Measurements from ENCODE around the gene KCNMA1.

KCNMA1 gene

DNA sequence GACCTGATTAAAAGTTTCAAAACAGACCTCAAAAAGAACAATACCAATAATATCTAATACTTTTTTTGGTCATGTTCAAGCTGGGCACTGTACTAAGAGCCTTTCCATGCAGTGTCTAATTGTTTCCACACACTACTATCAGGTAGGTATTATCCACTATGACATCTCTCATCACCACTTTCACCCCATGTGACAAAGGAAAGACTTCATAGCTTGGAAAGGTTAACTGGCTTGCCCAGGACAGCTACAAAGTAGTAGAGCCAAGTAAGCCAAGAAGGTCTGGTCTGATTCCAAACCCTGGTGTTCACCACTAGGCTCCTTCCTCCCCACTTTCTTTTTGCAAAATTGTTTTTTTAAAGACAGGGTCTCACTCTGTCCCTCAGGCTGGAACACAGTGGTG, 400.5 kb downstream of the KCNMA1 start:
- no peak for DNase-seq (ENCODE audit: low read depth)

DNA sequence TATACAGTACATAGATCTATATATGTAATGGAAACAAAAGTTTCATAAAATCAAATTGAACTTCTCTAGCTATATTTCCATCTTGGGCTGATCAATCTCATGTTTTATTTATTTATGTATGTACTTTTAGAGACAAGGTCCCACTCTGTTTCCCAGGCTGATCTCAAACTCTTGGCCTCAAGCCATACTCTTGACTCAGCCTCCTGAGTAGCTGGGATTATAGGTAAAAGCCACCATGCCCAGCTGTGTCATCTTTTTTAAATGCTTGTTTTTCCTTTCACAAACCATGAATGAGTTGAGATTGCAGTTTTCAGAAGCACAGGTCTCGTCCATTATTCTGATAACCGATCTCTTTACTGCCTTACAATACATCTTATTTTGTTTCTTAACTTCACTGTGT, 400.9 kb downstream of the KCNMA1 start:
- DNase-seq (ENCODE audit: low read depth): no peak

DNA sequence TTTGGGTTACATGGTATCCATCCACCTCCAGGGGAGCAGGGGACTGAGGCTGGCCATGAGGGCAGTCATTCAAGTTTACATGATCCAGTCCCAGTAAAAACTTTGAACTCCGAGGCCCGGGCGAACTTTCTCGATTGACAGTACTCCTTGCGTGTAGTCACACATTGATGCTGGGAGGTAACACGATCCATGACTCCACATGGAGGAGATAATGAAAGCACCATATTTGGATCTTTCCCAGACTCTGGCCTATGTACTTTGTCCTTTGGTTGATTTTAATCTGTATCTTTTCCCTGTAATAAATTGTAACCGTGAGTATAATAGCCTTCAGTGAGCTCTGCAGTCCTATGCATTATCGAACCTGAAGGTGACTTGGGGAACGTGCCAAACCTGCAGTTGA, 401.6 kb downstream of the KCNMA1 start:
- no peak for DNase-seq (ENCODE audit: low read depth)

DNA sequence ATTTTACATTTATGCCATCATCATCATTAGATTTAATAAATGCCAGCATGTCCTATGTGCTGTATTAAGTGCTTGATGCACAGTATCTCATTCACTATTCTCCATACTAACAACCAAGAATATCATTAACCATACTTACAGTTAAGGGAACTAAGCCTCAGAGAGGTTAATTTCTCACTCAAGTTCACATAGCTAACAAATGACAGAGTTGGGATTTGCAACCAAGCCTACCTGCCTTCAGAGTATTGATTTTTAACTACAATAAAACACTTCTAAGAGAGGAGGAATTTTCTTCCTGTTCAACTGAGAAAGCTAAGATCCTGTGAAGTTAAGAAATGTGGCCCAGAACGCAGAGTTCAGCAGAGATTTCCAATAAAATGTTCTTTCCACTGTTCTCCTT, 403.0 kb downstream of the KCNMA1 start:
- no peak for DNase-seq (ENCODE audit: low read depth)

DNA sequence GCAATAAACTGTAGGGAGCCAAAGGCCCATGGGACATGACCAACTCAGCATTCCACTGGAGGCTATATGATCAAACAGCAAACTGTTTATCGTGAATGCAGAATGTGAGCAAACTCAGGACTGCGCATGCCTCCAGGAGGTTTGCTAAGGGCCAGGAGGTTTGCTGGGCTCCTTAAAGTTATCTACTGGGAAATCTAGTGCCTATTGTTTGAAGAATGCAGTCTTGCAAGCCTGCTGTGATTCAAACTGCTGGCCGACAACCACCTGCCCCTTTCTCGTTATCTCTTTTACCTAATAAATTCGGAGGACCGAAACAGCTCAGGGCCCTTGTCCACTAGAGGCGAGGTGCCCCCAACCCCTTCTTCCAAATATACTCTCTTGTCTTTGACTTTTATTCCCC, 404.1 kb downstream of the KCNMA1 start:
- no peak for DNase-seq (ENCODE audit: low read depth)

DNA sequence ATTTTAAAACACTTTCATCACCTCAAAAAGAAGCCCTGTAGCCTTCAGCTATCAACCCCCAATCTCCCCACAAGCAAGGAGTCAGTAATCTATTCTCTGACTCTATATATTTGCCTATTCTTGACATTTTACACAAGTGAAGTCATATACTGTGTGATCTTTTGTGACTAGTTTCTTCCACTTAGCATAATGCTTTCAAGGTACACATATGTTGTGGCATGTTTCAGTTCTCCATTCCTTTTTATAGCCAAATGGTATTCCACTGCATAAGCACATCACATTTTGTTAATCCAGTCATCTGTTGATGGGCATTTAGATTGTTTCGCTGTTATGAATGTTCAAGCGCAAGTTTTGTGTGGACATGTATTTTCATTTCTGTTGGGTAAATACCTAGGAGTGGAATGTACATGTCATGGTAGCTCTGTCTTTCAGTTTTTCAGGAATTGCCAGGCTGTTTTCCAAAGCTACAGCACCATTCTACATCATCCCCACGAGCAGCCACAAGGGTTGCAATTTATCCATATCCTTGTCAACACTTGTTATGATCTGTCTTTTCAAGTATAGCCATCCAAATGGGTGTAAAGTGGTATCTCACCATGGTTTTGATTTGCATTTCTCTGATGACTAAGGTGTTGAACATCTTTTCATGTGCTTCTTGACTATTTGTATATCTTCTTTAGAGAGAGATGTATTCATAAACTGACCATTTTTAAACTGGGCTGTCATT, 405.6 kb downstream of the KCNMA1 start:
- DNase-seq (ENCODE audit: low read depth): no peak

DNA sequence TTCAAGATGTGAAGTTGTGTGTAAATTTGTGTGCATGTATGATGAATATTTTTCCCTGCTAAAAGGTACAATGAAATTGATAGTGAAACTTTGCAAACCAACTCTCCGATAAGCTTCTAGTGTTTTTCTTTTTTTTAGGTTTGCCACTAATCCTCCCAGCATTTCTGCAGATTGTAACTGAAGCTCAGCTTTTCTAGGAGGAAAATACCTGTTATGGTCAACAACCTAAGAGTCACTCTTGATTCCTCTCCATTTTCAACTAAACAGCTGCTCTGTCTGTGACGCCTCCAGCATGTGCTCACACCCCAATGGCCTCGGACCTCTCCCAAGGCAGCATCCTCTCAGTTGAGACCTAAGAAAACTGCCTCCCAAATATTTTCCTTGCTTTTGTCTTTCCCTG, 406.2 kb downstream of the KCNMA1 start:
- no peak for DNase-seq (ENCODE audit: low read depth)

DNA sequence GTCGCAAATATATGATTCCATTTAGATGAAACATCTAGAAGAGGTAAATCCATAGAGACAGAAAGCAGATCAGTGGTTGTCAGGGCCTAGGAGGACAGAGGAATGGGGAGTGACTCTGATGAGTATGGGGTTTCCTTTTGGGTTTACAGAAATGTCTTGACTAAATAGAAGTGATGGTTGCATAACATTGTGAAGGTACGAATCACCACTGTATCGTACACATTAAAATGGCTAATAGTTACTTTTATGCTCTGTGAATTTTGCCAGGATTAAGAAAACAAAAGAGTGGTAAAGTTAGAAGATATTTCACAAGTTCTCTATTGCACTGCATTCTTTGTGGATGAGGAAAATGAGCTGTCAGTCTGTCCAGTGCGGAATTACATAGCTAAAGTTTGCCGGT, 407.4 kb downstream of the KCNMA1 start:
- DNase-seq (ENCODE audit: low read depth): no peak

DNA sequence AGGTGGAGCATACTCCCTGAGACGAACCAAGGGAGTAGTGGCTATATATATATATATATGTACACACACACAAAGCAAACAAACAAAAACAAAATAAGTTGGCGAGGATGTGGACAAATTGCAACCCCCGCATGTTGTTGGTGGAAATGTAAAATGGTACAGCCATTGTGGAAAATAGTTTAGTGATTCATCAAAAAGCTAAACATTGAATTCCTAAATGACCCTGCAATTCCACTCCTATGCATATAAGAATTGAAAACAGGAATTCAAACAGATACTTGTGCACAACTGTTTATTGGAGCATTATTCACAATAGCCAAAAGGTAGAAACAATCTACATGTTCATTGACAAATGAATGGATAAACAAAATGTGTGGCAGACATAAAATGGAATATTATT, 407.9 kb downstream of the KCNMA1 start:
- no peak for DNase-seq (ENCODE audit: low read depth)

DNA sequence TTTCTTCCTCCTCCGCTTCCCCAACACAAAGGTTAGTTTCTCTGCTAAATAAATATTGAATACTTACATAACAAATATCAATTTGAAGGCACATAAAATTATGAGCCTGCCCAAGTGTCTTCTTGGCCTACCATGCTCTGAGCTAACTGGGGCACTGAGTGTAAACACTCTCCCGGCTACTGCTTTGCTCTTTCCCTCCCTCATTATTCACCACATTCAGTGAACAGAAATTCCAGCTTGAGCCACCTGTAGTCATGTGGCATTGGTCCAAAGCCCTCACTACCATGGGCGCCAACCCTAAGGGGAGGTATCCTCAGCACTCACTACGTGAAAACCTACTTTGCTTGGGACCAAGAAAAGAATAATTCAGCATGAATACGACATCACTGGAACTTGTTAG, 409.0 kb downstream of the KCNMA1 start:
- DNase-seq (ENCODE audit: low read depth): no peak

DNA sequence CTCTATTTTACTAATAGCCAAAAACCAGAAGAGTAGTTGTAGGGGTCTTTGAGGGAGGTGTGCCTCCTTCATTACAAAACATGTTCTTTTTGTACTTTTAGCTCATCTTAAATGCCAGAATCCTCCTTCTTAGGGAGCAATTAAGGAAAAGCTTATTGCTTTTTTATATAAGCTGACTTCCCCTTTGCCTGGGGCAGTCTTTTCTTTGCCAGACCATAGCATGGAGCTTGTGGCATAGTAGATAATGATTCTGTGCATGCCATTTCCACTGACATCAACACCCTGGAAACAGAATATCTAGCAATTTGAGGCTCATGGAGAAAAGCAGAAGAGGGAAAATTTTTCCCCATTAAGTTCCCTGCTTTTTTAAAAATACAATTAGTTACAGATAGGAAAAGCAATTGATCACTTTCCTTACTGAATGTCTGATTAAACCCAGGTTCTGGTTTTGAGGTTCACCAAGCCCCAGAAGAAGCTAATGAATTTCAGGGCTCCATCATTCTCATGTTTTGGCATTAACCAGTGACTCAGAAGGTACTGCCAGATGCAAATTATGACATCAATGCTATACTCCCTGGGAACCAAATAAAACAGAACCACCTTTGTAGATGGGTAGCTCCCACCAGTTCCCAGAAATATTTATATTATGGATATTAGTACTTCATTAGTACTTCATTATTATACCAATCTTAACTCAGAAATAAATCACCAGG, 410.6 kb downstream of the KCNMA1 start:
- DNase-seq (ENCODE audit: low read depth): no peak

DNA sequence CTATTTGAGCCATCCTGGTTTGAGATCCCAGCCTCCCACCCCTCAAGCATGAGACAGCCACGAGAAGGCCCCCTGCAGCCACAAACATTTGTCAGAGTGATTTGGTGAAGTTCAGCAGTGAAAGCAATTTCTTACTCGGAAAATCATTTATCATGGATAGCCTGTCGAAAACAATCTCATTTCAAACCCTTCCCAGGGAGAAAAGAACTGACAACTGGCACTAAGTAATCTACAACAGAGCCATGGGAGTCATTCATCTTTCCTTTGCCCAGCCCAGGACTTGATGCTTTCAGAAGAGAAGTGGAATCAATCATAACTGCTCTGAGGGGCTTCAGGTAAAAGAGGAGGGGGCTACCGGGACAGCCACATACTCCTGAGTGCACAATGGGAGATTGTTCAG, 411.2 kb downstream of the KCNMA1 start:
- no peak for DNase-seq (ENCODE audit: low read depth)

DNA sequence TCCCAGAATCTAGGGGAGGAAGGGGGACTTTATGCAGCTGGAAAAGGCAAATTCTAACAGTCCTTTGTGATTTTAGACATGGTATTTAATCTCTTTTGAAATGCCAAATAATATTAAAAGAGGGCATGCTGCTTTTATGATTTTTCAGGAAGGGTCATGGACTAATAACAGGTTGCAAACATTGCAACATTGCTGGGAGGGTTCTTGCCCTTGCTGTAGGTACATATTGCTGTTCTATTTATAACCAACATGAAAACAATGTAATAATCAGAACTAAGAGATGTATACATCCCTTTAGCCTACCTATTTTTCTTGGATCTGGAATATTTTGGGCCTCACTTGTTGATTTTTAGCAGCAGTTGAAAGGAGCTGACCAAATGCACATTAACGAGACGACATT, 411.6 kb downstream of the KCNMA1 start:
- no peak for DNase-seq (ENCODE audit: low read depth)

DNA sequence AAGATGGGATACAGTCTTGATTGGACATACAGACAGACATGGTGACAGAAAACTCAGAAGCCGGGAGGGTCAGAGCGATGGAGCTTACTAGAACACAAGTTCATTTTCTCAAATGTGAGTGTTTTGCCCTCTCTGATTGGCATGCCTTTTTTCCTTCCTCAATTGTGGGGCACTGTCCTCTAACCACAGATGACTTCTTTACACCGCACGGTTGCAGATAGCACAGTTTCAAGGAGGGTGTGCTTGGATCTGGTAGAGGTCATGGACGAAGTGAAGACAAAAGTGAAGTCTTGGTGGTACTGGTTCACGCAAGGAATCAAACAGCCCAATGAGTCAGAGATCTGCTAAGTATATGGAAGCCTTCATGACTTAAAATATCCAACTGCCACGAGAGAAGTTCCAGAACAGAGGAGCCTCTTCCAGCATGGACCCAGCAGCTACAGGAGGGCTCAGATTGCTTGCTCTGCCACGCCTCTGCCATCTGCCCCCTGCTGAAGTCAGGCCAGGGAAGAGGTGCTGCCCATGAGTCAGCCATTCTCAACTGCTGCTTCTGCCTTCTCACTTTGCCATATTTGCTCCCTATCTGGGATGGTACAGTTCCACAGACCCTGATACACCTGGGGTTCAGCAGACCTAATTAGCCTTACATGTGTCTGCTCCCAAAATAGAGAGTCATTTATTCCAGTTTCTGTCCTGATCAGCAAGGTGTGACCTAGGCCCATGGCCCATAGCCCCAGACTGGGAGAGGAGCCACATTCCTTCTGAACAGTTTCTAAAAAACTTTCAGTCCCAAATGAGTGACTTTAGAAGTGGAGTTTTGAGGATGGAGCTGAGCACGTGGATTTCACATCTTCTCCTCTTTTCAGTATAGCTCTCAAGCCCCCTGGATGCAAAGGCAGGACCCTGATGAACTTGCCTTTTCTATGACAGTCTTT, 413.8 kb downstream of the KCNMA1 start:
- no peak for DNase-seq (ENCODE audit: low read depth)

DNA sequence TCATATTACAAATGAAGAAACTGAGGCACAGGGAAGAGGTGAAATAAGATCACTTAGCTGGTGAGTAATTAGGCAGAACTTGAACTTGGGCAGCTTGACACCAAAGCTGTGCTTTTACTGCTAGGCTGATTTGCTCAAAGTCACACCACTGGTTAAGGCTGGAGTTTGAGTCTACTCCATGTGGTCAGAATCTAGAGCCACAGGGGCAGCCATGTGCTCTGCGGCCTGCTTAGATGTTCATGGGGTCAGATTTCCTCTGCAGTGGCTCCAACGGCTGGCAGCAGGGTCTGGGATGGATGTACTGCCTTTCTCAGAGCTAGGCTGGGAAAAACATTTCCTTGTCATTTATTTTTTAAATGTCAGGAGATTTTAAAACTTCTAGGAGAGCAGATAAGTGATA, 417.5 kb downstream of the KCNMA1 start:
- no peak for DNase-seq (ENCODE audit: low read depth)

DNA sequence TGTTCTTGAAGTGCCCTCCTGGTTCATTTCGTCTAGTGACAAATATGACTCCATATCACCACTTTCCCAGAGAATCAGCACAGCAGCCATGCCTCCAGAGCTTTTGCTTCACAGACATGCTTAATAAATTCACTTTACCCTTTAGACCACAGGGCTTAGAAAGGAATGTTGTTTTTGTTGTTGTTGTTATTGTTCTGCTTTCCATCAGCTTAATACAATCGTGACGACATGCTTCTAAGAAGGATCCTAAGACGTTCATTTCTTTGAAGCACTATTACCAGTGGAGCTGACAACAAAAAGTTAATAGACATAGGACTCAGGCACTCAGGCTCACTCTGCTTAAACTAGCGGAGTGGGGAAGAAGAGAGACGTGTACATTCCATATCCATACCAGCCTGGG, 418.6 kb downstream of the KCNMA1 start:
- no peak for DNase-seq (ENCODE audit: low read depth)

DNA sequence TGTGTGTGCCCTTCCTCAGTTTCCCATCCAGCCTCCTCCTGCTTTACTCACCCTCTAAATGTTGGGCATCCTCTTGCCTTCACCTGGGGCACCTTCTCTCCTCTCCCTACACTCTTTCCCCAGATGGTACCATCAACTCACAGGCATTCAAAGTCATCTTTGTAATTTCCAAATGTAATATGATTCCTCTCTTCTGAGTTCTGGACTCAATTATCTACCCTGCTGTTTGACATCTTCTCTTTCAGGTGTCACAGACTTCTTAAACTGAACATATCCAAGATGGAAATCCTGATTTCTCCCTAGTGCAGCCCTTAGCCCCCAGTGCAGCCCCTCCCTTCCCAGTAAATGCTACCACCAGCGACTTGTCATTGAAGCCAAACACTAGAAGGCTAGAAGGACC, 422.8 kb downstream of the KCNMA1 start:
- DNase-seq (ENCODE audit: low read depth): no peak

DNA sequence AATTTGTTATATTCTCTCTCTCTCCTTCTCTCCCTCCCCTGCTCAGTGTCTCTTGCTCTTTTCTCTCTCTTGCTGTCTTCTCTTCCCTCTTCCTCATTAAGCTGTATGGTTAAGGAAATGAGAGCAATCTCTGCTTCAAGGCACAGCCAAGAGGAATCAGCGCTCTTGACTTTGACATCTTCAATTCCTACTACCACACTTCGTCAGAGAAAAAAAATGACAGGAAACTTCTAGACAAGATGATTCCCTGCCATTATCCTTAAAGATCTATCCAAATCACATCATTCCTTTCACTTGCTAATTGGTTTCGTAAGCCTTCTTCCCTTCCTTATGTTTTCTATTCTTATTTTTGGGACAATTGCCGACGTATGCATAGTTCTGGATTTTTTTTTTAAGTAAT, 425.0 kb downstream of the KCNMA1 start:
- DNase-seq (ENCODE audit: low read depth): no peak

DNA sequence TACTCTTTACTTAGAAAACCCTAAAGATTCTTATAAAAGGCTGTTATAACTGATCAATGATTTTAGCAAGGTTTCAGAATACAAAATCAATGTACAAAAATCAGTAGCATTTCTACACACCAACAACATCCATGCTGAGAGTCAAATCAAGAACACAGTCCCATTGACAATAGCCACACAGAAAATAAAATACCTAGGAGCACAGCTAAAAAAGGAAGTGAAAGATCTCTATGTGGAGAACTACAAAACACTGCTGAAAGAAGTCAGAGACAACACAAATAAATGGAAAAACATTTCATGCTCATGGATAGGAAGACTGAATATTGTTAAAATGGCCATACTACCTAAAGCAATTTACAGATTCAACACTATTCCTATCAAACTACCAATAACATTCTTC, 427.0 kb downstream of the KCNMA1 start:
- no peak for DNase-seq (ENCODE audit: low read depth)

DNA sequence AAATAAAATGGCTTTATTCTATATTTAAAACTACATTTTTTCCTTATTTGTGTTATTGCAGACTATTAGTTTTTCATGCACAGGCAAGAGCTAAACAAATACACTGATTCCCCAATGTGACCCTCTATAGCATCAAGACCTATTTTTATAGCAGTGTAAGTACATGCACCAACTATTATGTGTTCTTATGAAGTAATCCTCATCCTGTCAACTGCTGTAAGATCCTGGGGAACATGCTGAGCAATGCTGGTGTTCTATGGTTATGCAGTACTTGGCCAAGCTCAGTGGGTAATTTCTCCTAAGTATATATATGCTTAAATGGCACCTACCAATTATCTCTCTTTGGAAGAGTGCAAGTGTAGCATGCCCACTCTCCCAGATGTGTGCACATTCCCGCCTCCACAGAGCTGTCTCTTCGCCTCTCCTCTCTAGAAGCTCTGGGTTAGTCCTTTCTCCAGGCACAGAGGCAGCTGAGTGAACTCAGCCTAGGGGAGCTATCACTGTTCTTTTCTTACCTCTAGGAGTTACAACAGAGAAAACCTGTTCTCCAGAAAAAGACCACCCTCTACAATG, 428.8 kb downstream of the KCNMA1 start:
- DNase-seq (ENCODE audit: low read depth): no peak

DNA sequence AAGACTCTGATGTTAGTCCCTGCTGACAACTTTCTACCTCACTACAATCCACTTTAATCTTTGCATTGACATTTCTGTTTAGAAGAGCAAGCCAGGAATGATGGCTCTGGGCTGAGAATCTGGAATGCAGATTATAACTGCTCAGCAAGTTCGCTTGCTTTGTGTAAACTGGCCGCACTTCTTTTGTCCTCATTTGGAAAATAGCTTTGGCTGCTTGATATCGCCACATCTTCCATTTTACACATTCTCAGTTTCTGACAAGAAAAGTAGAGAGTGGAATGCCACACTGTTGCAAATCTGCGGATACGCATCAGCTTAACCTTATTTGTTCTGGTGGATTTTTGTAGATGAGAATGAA, 429.8 kb downstream of the KCNMA1 start:
- DNase-seq (ENCODE audit: low read depth): no peak

DNA sequence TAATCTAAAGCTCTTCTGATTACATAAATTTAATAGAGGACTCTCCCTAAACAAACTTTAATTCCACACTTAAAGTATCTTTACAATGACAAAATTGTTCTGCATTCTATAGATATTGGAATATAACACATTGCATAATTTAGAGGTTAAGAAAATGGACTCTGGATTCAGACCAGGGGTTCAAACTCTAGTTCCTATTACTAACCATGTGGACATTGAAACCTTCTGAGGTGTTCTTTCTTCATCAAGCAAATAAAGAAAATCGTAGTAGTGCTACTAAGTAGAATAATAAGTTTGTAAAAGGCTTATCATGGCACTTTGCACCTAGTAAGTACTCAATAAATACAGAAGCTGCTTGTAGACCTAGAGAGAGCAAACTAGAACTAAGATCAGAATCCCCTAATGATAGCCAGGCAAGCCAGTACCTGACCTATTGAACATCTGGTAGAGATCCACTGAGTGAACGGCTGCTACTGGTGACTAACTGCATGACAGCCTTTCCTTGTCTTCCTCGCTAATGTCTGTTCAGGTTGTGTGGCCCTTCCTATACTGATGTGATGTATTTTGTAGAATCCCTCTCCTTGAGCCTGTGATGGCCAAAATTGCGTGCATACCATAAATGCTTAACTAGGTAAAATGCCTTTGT, 430.3 kb downstream of the KCNMA1 start:
- DNase-seq (ENCODE audit: low read depth): no peak

Measured in stimulated activated CD8-positive, alpha-beta memory T cell treated with anti-CD3 and anti-CD28 coated beads, Interleukin-4, amount 100 ng/mL, for 24 hours (primary cell).